Upper lobe of left lung (tissue), 4 donors: ENCODE results near the gene RNF17.

Source experiments
- EP300 ChIP-seq, 4 donors: sonication (generic); formaldehyde crosslinking; IDR thresholded peaks; one replicate each; pipeline ENCODE4 v1.5.1; 2017; ENCODE audit warnings: antibody characterized with exemption in 4 of 4, control low read depth in 2 of 4
- POLR2A ChIP-seq, 4 donors: fragments of 450-650 bp; IDR thresholded peaks; one replicate each; pipeline ENCODE4 v1.5.1; 2016 to 2017; ENCODE audit warnings: antibody characterized with exemption in 4 of 4, mild to moderate bottlenecking in 2 of 4
- TF ChIP-seq, protein P1 (sequence below), 6 experiments: fragments of 450-650 bp in 4 of 6; fragments of 200-600 bp in 2 of 6; sonication (generic) in 2 of 6; IDR thresholded peaks; one replicate each; pipeline ENCODE4 v1.5.1; 2016 to 2019; ENCODE audit warnings: antibody characterized with exemption in 6 of 6

DNA sequence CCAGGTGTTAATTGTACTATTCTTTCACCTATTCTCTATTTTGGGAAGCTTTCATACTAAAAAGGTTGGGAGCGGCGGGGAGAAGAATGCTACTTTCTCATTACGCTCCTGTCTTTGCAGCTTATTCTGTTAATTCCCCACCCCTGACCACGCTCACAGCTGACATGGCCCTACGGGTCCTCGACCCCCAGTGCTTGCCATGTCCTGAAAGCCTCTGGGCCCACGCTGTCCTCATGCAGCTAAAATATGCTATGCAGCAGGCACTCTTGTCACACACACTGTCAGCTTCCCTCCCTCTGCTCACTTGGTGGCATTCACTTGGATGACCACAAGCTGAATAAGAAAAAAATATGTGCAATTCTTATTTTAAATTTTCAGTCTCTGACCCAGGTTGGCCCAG is 126.3 kb downstream of the RNF17 start:
- TF ChIP-seq, protein P1, sequence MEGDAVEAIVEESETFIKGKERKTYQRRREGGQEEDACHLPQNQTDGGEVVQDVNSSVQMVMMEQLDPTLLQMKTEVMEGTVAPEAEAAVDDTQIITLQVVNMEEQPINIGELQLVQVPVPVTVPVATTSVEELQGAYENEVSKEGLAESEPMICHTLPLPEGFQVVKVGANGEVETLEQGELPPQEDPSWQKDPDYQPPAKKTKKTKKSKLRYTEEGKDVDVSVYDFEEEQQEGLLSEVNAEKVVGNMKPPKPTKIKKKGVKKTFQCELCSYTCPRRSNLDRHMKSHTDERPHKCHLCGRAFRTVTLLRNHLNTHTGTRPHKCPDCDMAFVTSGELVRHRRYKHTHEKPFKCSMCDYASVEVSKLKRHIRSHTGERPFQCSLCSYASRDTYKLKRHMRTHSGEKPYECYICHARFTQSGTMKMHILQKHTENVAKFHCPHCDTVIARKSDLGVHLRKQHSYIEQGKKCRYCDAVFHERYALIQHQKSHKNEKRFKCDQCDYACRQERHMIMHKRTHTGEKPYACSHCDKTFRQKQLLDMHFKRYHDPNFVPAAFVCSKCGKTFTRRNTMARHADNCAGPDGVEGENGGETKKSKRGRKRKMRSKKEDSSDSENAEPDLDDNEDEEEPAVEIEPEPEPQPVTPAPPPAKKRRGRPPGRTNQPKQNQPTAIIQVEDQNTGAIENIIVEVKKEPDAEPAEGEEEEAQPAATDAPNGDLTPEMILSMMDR (IDR thresholded peaks at IDR 0.05), result no peak
- TF ChIP-seq EP300 (IDR thresholded peaks at IDR 0.05), result no peak
- TF ChIP-seq POLR2A (IDR thresholded peaks at IDR 0.05), result no peak
